ENCODE data around the gene BAIAP2.

DNA sequence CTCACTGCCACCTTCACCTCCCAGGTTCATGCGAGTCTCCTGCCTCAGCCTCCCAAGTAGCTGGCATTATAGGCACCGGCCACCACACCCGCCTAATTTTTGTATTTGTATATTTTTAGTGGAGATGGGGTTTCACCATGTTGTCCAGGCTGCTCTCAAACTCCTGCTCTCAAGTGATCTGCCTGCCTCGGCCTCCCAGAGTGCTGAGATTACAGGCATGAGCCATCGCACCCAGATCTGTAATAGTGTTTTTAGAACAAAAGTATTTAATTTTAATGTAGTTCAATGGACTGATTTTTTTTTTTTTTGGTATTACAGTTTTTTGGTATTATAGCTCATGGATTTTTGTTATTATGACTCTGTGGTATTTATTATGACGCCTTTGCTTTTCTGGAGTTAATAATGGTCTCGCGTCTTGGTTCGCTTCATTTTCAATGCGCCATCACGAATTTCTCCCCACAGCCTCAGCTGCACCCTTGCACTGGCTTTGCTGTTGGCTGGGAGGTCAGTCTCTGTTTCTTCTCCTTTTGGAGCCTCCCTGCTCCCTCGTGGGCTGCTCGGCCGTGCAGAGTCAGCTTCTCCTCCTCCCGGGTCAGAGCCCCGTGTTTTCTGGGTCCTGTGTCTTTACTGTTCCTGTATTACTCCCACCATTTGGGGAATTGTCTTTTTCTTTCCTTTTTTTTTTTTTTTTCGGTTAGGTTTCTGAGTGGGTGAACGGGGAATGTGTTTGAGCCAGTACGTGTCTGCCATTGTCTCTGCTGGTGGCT is 27.2 kb downstream of the BAIAP2 start:
- TF ChIP-seq YY1 (IDR thresholded peaks at IDR 0.05; ENCODE audit: low read depth), result no peak
- no peak for TF ChIP-seq TAF1 (IDR thresholded peaks at IDR 0.05; ENCODE audit: low read depth)
- TF ChIP-seq, protein P1, sequence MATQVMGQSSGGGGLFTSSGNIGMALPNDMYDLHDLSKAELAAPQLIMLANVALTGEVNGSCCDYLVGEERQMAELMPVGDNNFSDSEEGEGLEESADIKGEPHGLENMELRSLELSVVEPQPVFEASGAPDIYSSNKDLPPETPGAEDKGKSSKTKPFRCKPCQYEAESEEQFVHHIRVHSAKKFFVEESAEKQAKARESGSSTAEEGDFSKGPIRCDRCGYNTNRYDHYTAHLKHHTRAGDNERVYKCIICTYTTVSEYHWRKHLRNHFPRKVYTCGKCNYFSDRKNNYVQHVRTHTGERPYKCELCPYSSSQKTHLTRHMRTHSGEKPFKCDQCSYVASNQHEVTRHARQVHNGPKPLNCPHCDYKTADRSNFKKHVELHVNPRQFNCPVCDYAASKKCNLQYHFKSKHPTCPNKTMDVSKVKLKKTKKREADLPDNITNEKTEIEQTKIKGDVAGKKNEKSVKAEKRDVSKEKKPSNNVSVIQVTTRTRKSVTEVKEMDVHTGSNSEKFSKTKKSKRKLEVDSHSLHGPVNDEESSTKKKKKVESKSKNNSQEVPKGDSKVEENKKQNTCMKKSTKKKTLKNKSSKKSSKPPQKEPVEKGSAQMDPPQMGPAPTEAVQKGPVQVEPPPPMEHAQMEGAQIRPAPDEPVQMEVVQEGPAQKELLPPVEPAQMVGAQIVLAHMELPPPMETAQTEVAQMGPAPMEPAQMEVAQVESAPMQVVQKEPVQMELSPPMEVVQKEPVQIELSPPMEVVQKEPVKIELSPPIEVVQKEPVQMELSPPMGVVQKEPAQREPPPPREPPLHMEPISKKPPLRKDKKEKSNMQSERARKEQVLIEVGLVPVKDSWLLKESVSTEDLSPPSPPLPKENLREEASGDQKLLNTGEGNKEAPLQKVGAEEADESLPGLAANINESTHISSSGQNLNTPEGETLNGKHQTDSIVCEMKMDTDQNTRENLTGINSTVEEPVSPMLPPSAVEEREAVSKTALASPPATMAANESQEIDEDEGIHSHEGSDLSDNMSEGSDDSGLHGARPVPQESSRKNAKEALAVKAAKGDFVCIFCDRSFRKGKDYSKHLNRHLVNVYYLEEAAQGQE (IDR thresholded peaks at IDR 0.05; ENCODE audit: low read depth), result no peak
- TF ChIP-seq EP300 (IDR thresholded peaks at IDR 0.05; ENCODE audit: borderline replicate concordance), result no peak
- no peak for TF ChIP-seq CEBPB (IDR thresholded peaks at IDR 0.05)
- no peak for TF ChIP-seq TEAD4 (IDR thresholded peaks at IDR 0.05)
- TF ChIP-seq, protein P2, sequence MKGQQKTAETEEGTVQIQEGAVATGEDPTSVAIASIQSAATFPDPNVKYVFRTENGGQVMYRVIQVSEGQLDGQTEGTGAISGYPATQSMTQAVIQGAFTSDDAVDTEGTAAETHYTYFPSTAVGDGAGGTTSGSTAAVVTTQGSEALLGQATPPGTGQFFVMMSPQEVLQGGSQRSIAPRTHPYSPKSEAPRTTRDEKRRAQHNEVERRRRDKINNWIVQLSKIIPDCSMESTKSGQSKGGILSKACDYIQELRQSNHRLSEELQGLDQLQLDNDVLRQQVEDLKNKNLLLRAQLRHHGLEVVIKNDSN (IDR thresholded peaks at IDR 0.05), result no peak
- no peak for TF ChIP-seq RAD21 (IDR thresholded peaks at IDR 0.05; ENCODE audit: low read depth)
- no peak for TF ChIP-seq FOXM1 (IDR thresholded peaks at IDR 0.05; ENCODE audit: borderline replicate concordance, low read depth)
- TF ChIP-seq, protein P3, sequence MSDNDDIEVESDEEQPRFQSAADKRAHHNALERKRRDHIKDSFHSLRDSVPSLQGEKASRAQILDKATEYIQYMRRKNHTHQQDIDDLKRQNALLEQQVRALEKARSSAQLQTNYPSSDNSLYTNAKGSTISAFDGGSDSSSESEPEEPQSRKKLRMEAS (IDR thresholded peaks at IDR 0.05), result no peak
- TF ChIP-seq EGR1 (IDR thresholded peaks at IDR 0.05), result no peak
- TF ChIP-seq TCF12 (IDR thresholded peaks at IDR 0.05; ENCODE audit: low read depth), result no peak
- TF ChIP-seq CREB1 (IDR thresholded peaks at IDR 0.05; ENCODE audit: low read depth), result no peak
- TF ChIP-seq NFIC (IDR thresholded peaks at IDR 0.05), result no peak

Measured in Ishikawa (cell line).